H1 (cell line): ENCODE data around the gene MARCHF9. TPM values are rescaled to one million over a fixed set of nuclear protein-coding genes. Genes with fewer than 3 reads are reported as not detected.

Experiments used
- CTCF ChIA-PET: fragments of 300-600 bp; sonication (Branson Sonifier 250); formaldehyde crosslinking; loops from one replicate; lab custom pipeline; 2021; ENCODE audit not compliant: partially characterized antibody; lab: Charles Lee
- POLR2A ChIA-PET: fragments of 300-600 bp; sonication (Branson Sonifier 250); formaldehyde crosslinking; loops from one replicate; lab custom pipeline; 2021; ENCODE audit warnings: inconsistent platforms; ENCODE audit not compliant: partially characterized antibody; lab: Charles Lee
- DNase-seq, 2 experiments: peaks; one replicate each; pipeline versions ENCODE4 v3.0.0 to v3.0.0-alpha.2; 2010 to 2022; ENCODE audit warnings: low spot score in 2 of 2, low read depth in 1 of 2, mixed read lengths in 1 of 2
- FAIRE-seq: peaks from 2 replicates; lab custom pipeline; 2011; peaks lifted over from hg19 to GRCh38; lab: Jason Lieb, UNC
- H2AFZ ChIP-seq: 2 replicates; pipeline ENCODE4 v1.8.1; 2012; ENCODE audit warnings: low read length, inconsistent platforms
- H2AK5ac ChIP-seq: 2 replicates; pipeline ENCODE4 v1.6.1; 2013; ENCODE audit warnings: low read depth, low read length
- H2BK120ac ChIP-seq: replicated peaks from 2 replicates; pipeline ENCODE3; 2013; ENCODE audit warnings: low read depth, low read length, inconsistent platforms
- H2BK12ac ChIP-seq: 2 replicates; pipeline ENCODE4 v1.6.1; 2013; ENCODE audit warnings: low read depth, low read length
- H2BK15ac ChIP-seq: 2 replicates; pipeline ENCODE4 v1.6.1; 2013; ENCODE audit warnings: low read length
- H2BK20ac ChIP-seq: 2 replicates; pipeline ENCODE4 v1.6.1; 2013; ENCODE audit warnings: low read length
- H2BK5ac ChIP-seq: 2 replicates; pipeline ENCODE4 v1.6.1; 2013; ENCODE audit warnings: low read depth, low read length
- H3K14ac ChIP-seq: 2 replicates; pipeline ENCODE4 v1.6.1; 2013; ENCODE audit warnings: inconsistent platforms; ENCODE audit not compliant: insufficient read length
- H3K18ac ChIP-seq: 2 replicates; pipeline ENCODE4 v1.6.1; 2013; ENCODE audit warnings: low read length; ENCODE audit errors: extremely low read depth
- H3K23ac ChIP-seq: 2 replicates; pipeline ENCODE4 v1.6.1; 2013; ENCODE audit warnings: inconsistent platforms; ENCODE audit not compliant: insufficient read length
- H3K23me2 ChIP-seq: 2 replicates; pipeline ENCODE4 v1.6.1; 2013; ENCODE audit warnings: low read depth, low read length
- H3K27ac ChIP-seq: 2 replicates; pipeline ENCODE4 v1.6.1; 2011; ENCODE audit warnings: low read depth, low read length, inconsistent platforms
- H3K27me3 ChIP-seq, 4 experiments: replicated peaks in 1 of 4; 1 replicate in 1 of 4; 2 replicates in 3 of 4; pipeline versions ENCODE4 v1.6.1 to v1.8.1; 2011 to 2013; ENCODE audit warnings: low read length in 3 of 4, mild to moderate bottlenecking in 3 of 4, inconsistent platforms in 2 of 4, mixed read lengths in 2 of 4, moderate library complexity in 1 of 4; ENCODE audit not compliant: control insufficient read depth in 3 of 4, insufficient read depth in 3 of 4; ENCODE audit errors: extremely low read depth in 1 of 4
- H3K36me3 ChIP-seq, 4 experiments: 2 replicates each; pipeline versions ENCODE4 v1.6.1 to v1.8.1; 2011 to 2013; ENCODE audit warnings: mild to moderate bottlenecking in 4 of 4, low read length in 3 of 4, moderate library complexity in 2 of 4, control low read depth in 1 of 4, inconsistent platforms in 1 of 4; ENCODE audit not compliant: insufficient read depth in 4 of 4, control insufficient read depth in 2 of 4
- H3K4ac ChIP-seq: replicated peaks from 2 replicates; pipeline ENCODE3; 2013; ENCODE audit warnings: low read length, low read depth, mixed read lengths, inconsistent platforms; ENCODE audit not compliant: insufficient read length
- H3K4me1 ChIP-seq, 4 experiments: replicated peaks in 1 of 4; 1 replicate in 1 of 4; 2 replicates in 3 of 4; pipeline versions ENCODE4 v1.6.1 to v1.8.1; 2011 to 2013; ENCODE audit warnings: low read length in 3 of 4, inconsistent platforms in 2 of 4, mixed read lengths in 1 of 4; ENCODE audit not compliant: insufficient read depth in 4 of 4, control insufficient read depth in 3 of 4
- H3K4me2 ChIP-seq, 2 experiments: 2 replicates each; pipeline versions ENCODE4 v1.6.1 to v1.8.1; 2011 to 2013; ENCODE audit warnings: low read depth in 2 of 2, low read length in 2 of 2, control low read depth in 1 of 2, inconsistent platforms in 1 of 2, mild to moderate bottlenecking in 1 of 2; ENCODE audit not compliant: insufficient read depth in 1 of 2
- H3K4me3 ChIP-seq, 4 experiments: fragments of 200-600, 300-600 bp in 1 of 4; sonication (generic), shearing (Covaris generic), sonication (Bioruptor Twin) in 1 of 4; 2 replicates each; pipeline versions ENCODE4 v1.5.1 to v1.8.1; 2011 to 2016; ENCODE audit warnings: low read length in 4 of 4, low read depth in 3 of 4, control low read depth in 2 of 4, inconsistent platforms in 2 of 4, mild to moderate bottlenecking in 2 of 4, mixed read lengths in 1 of 4, moderate library complexity in 1 of 4; ENCODE audit not compliant: insufficient read depth in 2 of 4; ENCODE audit errors: extremely low read depth in 1 of 4
- H3K56ac ChIP-seq: replicated peaks from 2 replicates; pipeline ENCODE3; 2013; ENCODE audit warnings: low read depth, mild to moderate bottlenecking, mixed read lengths, low read length, inconsistent platforms; ENCODE audit not compliant: insufficient read length
- H3K79me1 ChIP-seq: 2 replicates; pipeline ENCODE4 v1.6.1; 2013; ENCODE audit warnings: low read depth, low read length, control low read depth
- H3K79me2 ChIP-seq, 2 experiments: 2 replicates each; pipeline versions ENCODE4 v1.6.1 to v1.8.1; 2012 to 2013; ENCODE audit warnings: low read length in 2 of 2, mild to moderate bottlenecking in 2 of 2, inconsistent platforms in 1 of 2; ENCODE audit not compliant: insufficient read depth in 2 of 2, control insufficient read depth in 1 of 2
- H3K9ac ChIP-seq, 4 experiments: replicated peaks in 1 of 4; 1 replicate in 1 of 4; 2 replicates in 3 of 4; pipeline versions ENCODE4 v1.6.1 to v1.8.1; 2011 to 2013; ENCODE audit warnings: low read depth in 3 of 4, low read length in 3 of 4, control low read depth in 2 of 4, mild to moderate bottlenecking in 2 of 4, moderate library complexity in 2 of 4, inconsistent platforms in 1 of 4; ENCODE audit errors: extremely low read depth in 1 of 4
- H3K9me3 ChIP-seq, 2 experiments: 2 replicates each; pipeline versions ENCODE4 v1.6.1 to v1.8.1; 2012 to 2013; ENCODE audit warnings: mild to moderate bottlenecking in 2 of 2, moderate library complexity in 2 of 2, control low read depth in 1 of 2, inconsistent platforms in 1 of 2, low read depth in 1 of 2, low read length in 1 of 2, mixed read lengths in 1 of 2; ENCODE audit not compliant: insufficient read depth in 2 of 2
- H4K20me1 ChIP-seq, 2 experiments: replicated peaks in 1 of 2; 2 replicates each; pipeline versions ENCODE3 to v1.8.1; 2011 to 2013; ENCODE audit warnings: inconsistent platforms in 2 of 2, low read length in 2 of 2, mild to moderate bottlenecking in 1 of 2; ENCODE audit not compliant: insufficient read depth in 2 of 2, control insufficient read depth in 1 of 2
- H4K5ac ChIP-seq: 2 replicates; pipeline ENCODE4 v1.6.1; 2013; ENCODE audit warnings: low read length, low read depth, mixed read lengths, inconsistent platforms; ENCODE audit not compliant: insufficient read length
- H4K8ac ChIP-seq: 2 replicates; pipeline ENCODE4 v1.8.0; 2013; ENCODE audit warnings: mild to moderate bottlenecking, moderate library complexity, low read length, inconsistent platforms; ENCODE audit not compliant: insufficient read depth; ENCODE audit errors: extremely low read depth
- H4K91ac ChIP-seq: replicated peaks from 2 replicates; pipeline ENCODE3; 2013; ENCODE audit warnings: low read length, mixed read lengths, inconsistent platforms; ENCODE audit not compliant: insufficient read length
- BRCA1 ChIP-seq: IDR thresholded peaks from 2 replicates; pipeline ENCODE4 v1.6.1; 2012; ENCODE audit warnings: low read depth, low read length, improper control_type of control experiment
- CREB1 ChIP-seq: IDR thresholded peaks from 2 replicates; pipeline ENCODE4 v1.6.1; 2012; ENCODE audit warnings: inconsistent platforms
- EZH2 ChIP-seq: fragments of 200-600 bp; sonication (generic); IDR thresholded peaks from 2 replicates; pipeline ENCODE4 v1.7.1; 2012; ENCODE audit warnings: low read depth, mild to moderate bottlenecking, moderate library complexity, low read length, inconsistent platforms; ENCODE audit not compliant: severe bottlenecking
- GABPA ChIP-seq: IDR thresholded peaks from 2 replicates; pipeline ENCODE4 v1.6.1; 2011; ENCODE audit warnings: mild to moderate bottlenecking, low read length, moderate library complexity, borderline replicate concordance; ENCODE audit not compliant: insufficient read depth
- JUN ChIP-seq: IDR thresholded peaks from 2 replicates; pipeline ENCODE4 v1.6.1; 2011; ENCODE audit warnings: low read depth, mild to moderate bottlenecking, improper control_type of control experiment, low read length
- SRF ChIP-seq: IDR thresholded peaks from 2 replicates; pipeline ENCODE4 v1.6.1; 2011; ENCODE audit warnings: mild to moderate bottlenecking, low read depth, low read length, moderate library complexity
- TAF1 ChIP-seq: IDR thresholded peaks from 2 replicates; pipeline ENCODE4 v1.6.1; 2011; ENCODE audit warnings: mild to moderate bottlenecking, low read depth, low read length
- WGBS, 2 experiments: shearing (Covaris generic) in 1 of 2; methylation state at CpG; one replicate each; pipeline versions ENCODE4 v1.1.6 to v1.1.7; 2013 to 2015; ENCODE audit warnings: low lambda C conversion rate in 2 of 2, mixed read lengths in 2 of 2, inconsistent platforms in 1 of 2, low coverage in 1 of 2, missing lambda C conversion rate in 1 of 2; ENCODE audit not compliant: insufficient replicate concordance in 2 of 2, insufficient coverage in 1 of 2, insufficient read length in 1 of 2; ENCODE audit errors: extremely low coverage in 1 of 2, missing lambda C conversion rate in 1 of 2; 5-methylcytosine and 5-hydroxymethylcytosine counted together
- polyA plus RNA-seq, 7 experiments: library from polyadenylated mRNA; depleted of rRNA in 3 of 7; stranded (reverse) in 5 of 7; unstranded in 2 of 7; fragments of >200 nt in 5 of 7; fragments of 200-250 nt in 2 of 7; gene quantifications; 1 replicate in 5 of 7; 2 replicates in 1 of 7; 4 replicates in 1 of 7; pipeline versions ENCODE4 v1.2.1 to v1.2.3, GENCODE V29; 2011 to 2013; ENCODE audit warnings: missing spikeins in 2 of 7, mixed read lengths in 2 of 7
- total RNA-seq: library from RNA; stranded (reverse); fragmentation: NEBNext Ultra II Directional; extraction: Animal tissue kit (Norgen Biotek cat#: 25700); gene quantifications from 2 replicates; pipeline ENCODE4 v1.2.1, GENCODE V29; 2021
- TF ChIP-seq, protein P1 (sequence below): IDR thresholded peaks from 2 replicates; pipeline ENCODE4 v1.6.1; 2011; ENCODE audit warnings: low read depth, mild to moderate bottlenecking, low read length; ENCODE audit not compliant: insufficient read depth
- TF ChIP-seq, protein P2 (sequence below): IDR thresholded peaks from 2 replicates; pipeline ENCODE4 v1.6.1; 2012; ENCODE audit warnings: inconsistent platforms
- TF ChIP-seq, protein P3 (sequence below), 3 experiments: IDR thresholded peaks; 1 replicate in 2 of 3; 2 replicates in 1 of 3; pipeline versions ENCODE4 v1.5.1 to v1.6.1; 2011; ENCODE audit warnings: low read length in 3 of 3, mild to moderate bottlenecking in 3 of 3, inconsistent platforms in 2 of 3, low read depth in 1 of 3, moderate library complexity in 1 of 3; ENCODE audit not compliant: insufficient read depth in 1 of 3; ENCODE audit errors: control extremely low read depth in 1 of 3

MARCHF9 gene
- total and polyA plus RNA-seq, 2 of the 8 experiments (the other 6 are each of a cell fraction or from before 2014, with no cell fraction given), result 6.4 to 7.8 TPM

DNA sequence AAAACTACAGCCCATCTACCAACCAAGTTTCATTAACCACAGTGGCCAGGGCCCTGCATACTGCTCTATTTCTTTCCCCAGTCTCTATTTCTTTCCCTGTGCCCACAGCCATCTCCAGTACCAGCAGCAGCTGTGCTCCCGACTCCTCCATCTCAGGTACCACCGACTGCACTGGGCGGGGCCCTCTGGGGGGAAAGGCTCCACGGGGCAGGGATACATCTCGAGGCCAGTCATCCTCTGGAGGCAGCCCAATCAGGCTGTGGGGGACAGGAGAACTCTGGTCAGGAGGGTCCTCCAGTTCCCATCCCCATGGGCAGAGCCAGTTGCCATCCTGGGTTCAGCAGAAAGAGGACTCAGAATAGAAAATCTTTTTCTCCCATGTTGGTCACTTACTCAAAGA lies 5.8 kb upstream of the MARCHF9 start:
- 96% methylated on average over 5 of the region's 5 CpGs; no CpG with 5 or more reads in 1 of the 2 experiments for WGBS, 2 experiments
- H3K36me3 ChIP-seq, result peaks cover 21 to 49% (median 36%) of the 10 kb centered on the region in 4 experiments
- CTCF ChIA-PET, result interaction anchor here (1.7 kb wide), 1 partner anchor 8 kb away, joined by 4 read pairs; no protein-coding TSS in a partner anchor
- TF ChIP-seq SRF, result no peak
- no peak for TF ChIP-seq GABPA
- TF ChIP-seq, protein P1, sequence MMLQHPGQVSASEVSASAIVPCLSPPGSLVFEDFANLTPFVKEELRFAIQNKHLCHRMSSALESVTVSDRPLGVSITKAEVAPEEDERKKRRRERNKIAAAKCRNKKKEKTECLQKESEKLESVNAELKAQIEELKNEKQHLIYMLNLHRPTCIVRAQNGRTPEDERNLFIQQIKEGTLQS, result no peak
- TF ChIP-seq, protein P2, sequence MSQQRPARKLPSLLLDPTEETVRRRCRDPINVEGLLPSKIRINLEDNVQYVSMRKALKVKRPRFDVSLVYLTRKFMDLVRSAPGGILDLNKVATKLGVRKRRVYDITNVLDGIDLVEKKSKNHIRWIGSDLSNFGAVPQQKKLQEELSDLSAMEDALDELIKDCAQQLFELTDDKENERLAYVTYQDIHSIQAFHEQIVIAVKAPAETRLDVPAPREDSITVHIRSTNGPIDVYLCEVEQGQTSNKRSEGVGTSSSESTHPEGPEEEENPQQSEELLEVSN, result no peak
- TF ChIP-seq EZH2, result no peak
- TF ChIP-seq, protein P3, sequence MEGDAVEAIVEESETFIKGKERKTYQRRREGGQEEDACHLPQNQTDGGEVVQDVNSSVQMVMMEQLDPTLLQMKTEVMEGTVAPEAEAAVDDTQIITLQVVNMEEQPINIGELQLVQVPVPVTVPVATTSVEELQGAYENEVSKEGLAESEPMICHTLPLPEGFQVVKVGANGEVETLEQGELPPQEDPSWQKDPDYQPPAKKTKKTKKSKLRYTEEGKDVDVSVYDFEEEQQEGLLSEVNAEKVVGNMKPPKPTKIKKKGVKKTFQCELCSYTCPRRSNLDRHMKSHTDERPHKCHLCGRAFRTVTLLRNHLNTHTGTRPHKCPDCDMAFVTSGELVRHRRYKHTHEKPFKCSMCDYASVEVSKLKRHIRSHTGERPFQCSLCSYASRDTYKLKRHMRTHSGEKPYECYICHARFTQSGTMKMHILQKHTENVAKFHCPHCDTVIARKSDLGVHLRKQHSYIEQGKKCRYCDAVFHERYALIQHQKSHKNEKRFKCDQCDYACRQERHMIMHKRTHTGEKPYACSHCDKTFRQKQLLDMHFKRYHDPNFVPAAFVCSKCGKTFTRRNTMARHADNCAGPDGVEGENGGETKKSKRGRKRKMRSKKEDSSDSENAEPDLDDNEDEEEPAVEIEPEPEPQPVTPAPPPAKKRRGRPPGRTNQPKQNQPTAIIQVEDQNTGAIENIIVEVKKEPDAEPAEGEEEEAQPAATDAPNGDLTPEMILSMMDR (IDR thresholded peaks at IDR 0.05; ENCODE audit: control extremely low read depth in 1 of 3, insufficient read depth in 1 of 3, low read depth in 1 of 3, low read length in 3 of 3), result no peak
- TF ChIP-seq JUN, result no peak
- TF ChIP-seq TAF1, result no peak
- no peak for TF ChIP-seq BRCA1
- TF ChIP-seq CREB1, result no peak

More for the DNA sequence above, 5.8 kb upstream of the MARCHF9 start:
- Histone ChIP-seq H2AK5ac (no peak overlapping the region), H3K14ac (no peak overlapping the region), H4K5ac (no peak overlapping the region), H3K4me3 (no peak overlapping the region), H4K91ac (no peak overlapping the region), H2BK120ac (no peak overlapping the region), H2AFZ (no peak overlapping the region), H3K18ac (no peak overlapping the region), H3K27ac (no peak overlapping the region), H2BK15ac (no peak overlapping the region), H3K4ac (no peak overlapping the region), H3K9me3 (no peaks in the 10 kb centered on the region), H4K20me1 (peaks cover 0 to 2% of the 10 kb centered on the region in 2 experiments), H3K9ac (no peak overlapping the region), H3K23me2 (peaks cover 15% of the 10 kb centered on the region), H4K8ac (no peak overlapping the region), H3K4me2 (no peak overlapping the region), H2BK20ac (no peak overlapping the region), H2BK5ac (no peak overlapping the region), H3K79me1 (peaks cover 20% of the 10 kb centered on the region), H2BK12ac (no peak overlapping the region), H3K4me1 (peaks cover 5 to 18% (median 7%) of the 10 kb centered on the region in 4 experiments), H3K27me3 (peaks cover 0 to 5% (median 4%) of the 10 kb centered on the region in 4 experiments; a peak in 4 of 7 replicates), H3K56ac (no peak overlapping the region), H3K23ac (no peak overlapping the region), H3K79me2 (peaks cover 12 to 20% of the 10 kb centered on the region in 2 experiments)
- FAIRE-seq, result no peak
- POLR2A ChIA-PET, result interaction anchor here (0.7 to 5.3 kb wide), 10 partner anchors 8 to 34 kb away, joined by 3 to 25 read pairs (median 4); partner anchors contain the start of gene AGAP2
- no peak for DNase-seq
